Gastrocnemius medialis (tissue), 4 donors: ENCODE data around the gene FNIP2. TPM values are rescaled to one million over a fixed set of nuclear protein-coding genes. Genes with fewer than 3 reads are reported as not detected.

ENCODE experiments used
- ATAC-seq, 2 donors: fragments of 150-250 bp; one replicate each; pipeline ENCODE4 v1.9.1; 2016
- DNase-seq, 2 donors: peaks; one replicate each; pipeline ENCODE4 v3.0.0-alpha.2; 2019
- H3K27ac ChIP-seq, 4 donors: fragments of 200-600 bp; sonication (generic); 1 replicate in 1 of 4; 2 replicates in 3 of 4; pipeline ENCODE4 v1.5.1; 2016 to 2018; ENCODE audit warnings: mild to moderate bottlenecking in 2 of 4, moderate library complexity in 1 of 4
- H3K27me3 ChIP-seq, 3 donors: fragments of 200-600 bp; sonication (generic) in 2 of 3; 1 replicate in 1 of 3; 2 replicates in 2 of 3; pipeline versions ENCODE4 v1.5.1 to v1.6.0; 2016 to 2019; ENCODE audit warnings: mild to moderate bottlenecking in 1 of 3, moderate library complexity in 1 of 3
- H3K36me3 ChIP-seq, 2 donors: fragments of 200-600 bp; sonication (generic) in 1 of 2; one replicate each; pipeline ENCODE4 v1.5.1; 2017 to 2018
- H3K4me1 ChIP-seq, 2 donors: fragments of 200-600 bp; sonication (generic) in 1 of 2; one replicate each; pipeline ENCODE4 v1.5.1; 2016 to 2017; ENCODE audit warnings: mild to moderate bottlenecking in 2 of 2
- H3K4me3 ChIP-seq, 4 donors: fragments of 200-600 bp; sonication (generic) in 3 of 4; 1 replicate in 1 of 4; 2 replicates in 3 of 4; pipeline ENCODE4 v1.5.1; 2016 to 2019; ENCODE audit warnings: mild to moderate bottlenecking in 2 of 4
- H3K9me3 ChIP-seq, 3 donors: fragments of 200-600 bp; sonication (generic) in 2 of 3; 1 replicate in 1 of 3; 2 replicates in 2 of 3; pipeline ENCODE4 v1.5.1; 2016 to 2019
- CTCF ChIP-seq, 5 experiments: fragments of 450-650 bp in 3 of 5; fragments of 200-600 bp in 2 of 5; sonication (generic) in 2 of 5; IDR thresholded peaks in 4 of 5; conservative IDR thresholded peaks in 1 of 5; 1 replicate in 4 of 5; 2 replicates in 1 of 5; pipeline ENCODE4 v1.5.1; 2016 to 2019; ENCODE audit warnings: antibody characterized with exemption in 5 of 5, mild to moderate bottlenecking in 3 of 5, moderate library complexity in 3 of 5
- POLR2A ChIP-seq, 2 donors: fragments of 450-650 bp; IDR thresholded peaks; one replicate each; pipeline ENCODE4 v1.6.1; 2017; ENCODE audit warnings: antibody characterized with exemption in 2 of 2, mild to moderate bottlenecking in 2 of 2, moderate library complexity in 2 of 2
- in situ Hi-C, 4 donors: fragments of 200-750 bp; cut with MboI; loops; one replicate each; pipeline versions ENCODE4 v1.15.0 to v1.8.0; 2017; ENCODE audit warnings: low sequenced_read_pairs in 4 of 4
- intact Hi-C: fragments of 100-400 bp; cut with DNase I; formaldehyde crosslinking; loops from one replicate; pipeline ENCODE4 v1.15.1; 2023; ENCODE audit warnings: low total_unique reads
- total RNA-seq, 4 donors: library from RNA; depleted of rRNA; stranded (reverse); fragments of >200 nt; gene quantifications; one replicate each; pipeline versions ENCODE4 v1.1.0 to v1.2.3, GENCODE V29; 2016

Gene FNIP2
- total RNA-seq, 4 donors from 2014 or later = 9.9 to 32.8 (median 22.2) TPM

- H3K4me3 ChIP-seq = no peak overlapping the region
- in situ Hi-C loops = no loop called here
- H3K27ac ChIP-seq = peak overlapping the region; percentile 74 to 82 (median 80)
Measured at GRCh38 chr4:158824425-158825274, 55.8 kb downstream of the FNIP2 start.

DNA sequence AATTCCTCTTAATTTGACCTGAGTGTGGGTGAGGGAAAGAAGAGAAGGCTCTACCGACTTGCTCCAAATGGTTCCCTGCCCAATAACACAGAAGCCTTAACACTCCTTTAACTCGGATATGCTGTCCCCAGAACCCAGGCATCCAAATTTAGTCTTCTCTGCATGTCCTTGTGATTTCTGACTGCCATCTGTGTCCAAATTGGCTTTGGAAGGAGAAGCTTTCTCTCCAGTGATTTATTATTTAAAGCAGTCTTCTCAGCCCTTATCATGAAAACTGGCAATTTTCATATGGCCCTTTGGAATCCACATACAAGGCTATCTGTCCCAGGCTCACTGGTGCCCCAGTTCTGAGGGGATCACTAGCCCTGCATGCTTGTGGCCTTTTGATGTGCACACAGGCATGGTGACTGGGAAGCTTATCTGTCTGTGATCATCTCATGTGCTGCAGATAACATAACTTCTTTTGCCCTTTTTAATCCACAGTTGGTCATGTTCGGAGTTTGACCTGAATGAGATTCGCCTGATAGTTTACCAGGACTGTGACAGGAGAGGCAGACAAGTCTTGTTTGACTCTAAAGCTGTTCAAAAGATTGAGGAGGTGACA, 56.7 kb downstream of the FNIP2 start:
- Histone ChIP-seq H3K4me3 (no peak overlapping the region), H3K36me3 (peaks cover 0 to 24% of the 10 kb centered on the region in 2 donors), H3K27me3 (no peaks in the 10 kb centered on the region), H3K9me3 (no peaks in the 10 kb centered on the region), H3K27ac (peak overlapping the region; percentile 74 to 82 (median 80)), H3K4me1 (peaks cover 56 to 59% of the 10 kb centered on the region in 2 donors)
- TF ChIP-seq CTCF (IDR thresholded peaks at IDR 0.05 in 4 of 5, conservative IDR thresholded peaks at IDR 0.05 in 1 of 5) = no peak
- no peak for TF ChIP-seq POLR2A (IDR thresholded peaks at IDR 0.05)
- in situ Hi-C loops = no loop called here
- DNase-seq = no peak
- peak in 1 of 2 donors; percentile 23 for ATAC-seq
- intact Hi-C loops = no loop called here

More at GRCh38 chr4:158824425-158825274, 55.8 kb downstream of the FNIP2 start:
- ATAC-seq (peak in 1 of 2 donors; percentile 25), DNase-seq (no peak)
- Histone ChIP-seq H3K36me3 (peaks cover 0 to 19% of the 10 kb centered on the region in 2 donors), H3K9me3 (no peaks in the 10 kb centered on the region), H3K27me3 (no peaks in the 10 kb centered on the region), H3K4me1 (peaks cover 65 to 67% of the 10 kb centered on the region in 2 donors)
- TF ChIP-seq CTCF (IDR thresholded peaks at IDR 0.05 in 4 of 5, conservative IDR thresholded peaks at IDR 0.05 in 1 of 5) (no peak), POLR2A (IDR thresholded peaks at IDR 0.05) (no peak)
- intact Hi-C loops = no loop called here

- in situ Hi-C loops (no loop called here), intact Hi-C loops (no loop called here)
- Histone ChIP-seq H3K27me3 (no peaks in the 10 kb centered on the region), H3K36me3 (peaks cover 0 to 29% of the 10 kb centered on the region in 2 donors), H3K9me3 (no peaks in the 10 kb centered on the region), H3K4me1 (peaks cover 51 to 55% of the 10 kb centered on the region in 2 donors), H3K4me3 (no peak overlapping the region), H3K27ac (peak overlapping the region; percentile 74 to 82 (median 80))
- DNase-seq (no peak), ATAC-seq (peak in 1 of 2 donors; percentile 63)
- TF ChIP-seq CTCF (IDR thresholded peaks at IDR 0.05 in 4 of 5, conservative IDR thresholded peaks at IDR 0.05 in 1 of 5) (no peak), POLR2A (IDR thresholded peaks at IDR 0.05) (peak; percentile 22 to 27)
Measured at GRCh38 chr4:158826057-158826456, 57.2 kb downstream of the FNIP2 start.

DNA sequence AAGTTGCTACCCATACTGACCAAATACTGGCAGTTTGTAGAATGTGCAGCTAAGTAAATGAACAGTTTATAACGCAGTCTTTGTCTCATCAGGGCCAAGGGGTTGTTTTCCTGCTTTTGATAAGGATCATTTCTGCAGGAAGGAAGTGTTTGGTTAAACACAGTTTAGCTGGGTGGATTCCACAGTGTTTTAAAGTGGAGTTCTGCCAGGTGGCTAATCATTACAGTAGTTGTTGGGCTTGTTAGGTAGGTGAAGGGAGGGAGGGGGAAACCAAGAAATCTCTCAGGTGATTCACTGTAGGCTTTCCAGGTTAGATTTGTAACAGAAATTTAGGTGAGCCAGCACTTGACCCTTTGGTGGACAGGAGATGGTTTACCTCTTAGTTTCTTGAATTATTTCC, 58.1 kb downstream of the FNIP2 start:
- Histone ChIP-seq H3K36me3 (peaks cover 0 to 34% of the 10 kb centered on the region in 2 donors), H3K4me3 (no peak overlapping the region), H3K9me3 (no peaks in the 10 kb centered on the region), H3K4me1 (peaks cover 43 to 47% of the 10 kb centered on the region in 2 donors), H3K27ac (peak overlapping the region; percentile 74 to 82 (median 80)), H3K27me3 (no peaks in the 10 kb centered on the region)
- in situ Hi-C loops = no loop called here
- no peak for ATAC-seq
- no peak for DNase-seq
- TF ChIP-seq POLR2A (IDR thresholded peaks at IDR 0.05) = no peak
- no peak for TF ChIP-seq CTCF (IDR thresholded peaks at IDR 0.05 in 4 of 5, conservative IDR thresholded peaks at IDR 0.05 in 1 of 5)
- intact Hi-C loops = no loop called here
